ENCODE measurements around the gene OLFM4. TPM values are rescaled to one million over a fixed set of nuclear protein-coding genes. Genes with fewer than 3 reads are reported as not detected.
A peak's percentile ranks its signal among the peaks of the same experiment; 100 is the strongest.

OLFM4 gene
- total RNA-seq, 2 donors from 2014 or later = 489 to 1,049 TPM

- no peak for DNase-seq
- Histone ChIP-seq H3K9me3 (no peaks in the 10 kb centered on the region), H3K27ac (no peak overlapping the region), H3K9ac (ENCODE audit: low read depth in 2 of 2, low read length in 2 of 2) (no peak overlapping the region), H3K27me3 (no peaks in the 10 kb centered on the region), H3K36me3 (no peaks in the 10 kb centered on the region), H3K4me1 (no peaks in the 10 kb centered on the region), H3K4me3 (no peak overlapping the region)
- intact Hi-C loops (cut with DNase I) = no loop called here
- TF ChIP-seq CTCF (IDR thresholded peaks at IDR 0.05) = no peak
These were observed 37.1 kb upstream of the OLFM4 start for GRCh38 chr13:52991344-52992020.

GRCh38 chr13:52992110-52992509 is 36.5 kb upstream of the OLFM4 start:
- Histone ChIP-seq H3K36me3 (no peaks in the 10 kb centered on the region), H3K4me3 (no peak overlapping the region), H3K9me3 (no peaks in the 10 kb centered on the region), H3K9ac (ENCODE audit: low read depth in 2 of 2, low read length in 2 of 2) (no peak overlapping the region), H3K27ac (no peak overlapping the region), H3K4me1 (no peaks in the 10 kb centered on the region), H3K27me3 (no peaks in the 10 kb centered on the region)
- TF ChIP-seq CTCF (IDR thresholded peaks at IDR 0.05) = no peak
- intact Hi-C loops (cut with DNase I) = no loop called here
- DNase-seq = no peak

GRCh38 chr13:52994051-52994450 is 34.6 kb upstream of the OLFM4 start:
- H3K36me3 ChIP-seq = no peaks in the 10 kb centered on the region
- no peaks in the 10 kb centered on the region for H3K4me1 ChIP-seq
- no peak overlapping the region for H3K27ac ChIP-seq
- intact Hi-C loops (cut with DNase I) = no loop called here
- TF ChIP-seq CTCF (IDR thresholded peaks at IDR 0.05) = no peak
- no peaks in the 10 kb centered on the region for H3K27me3 ChIP-seq
- H3K9me3 ChIP-seq = no peaks in the 10 kb centered on the region
- H3K4me3 ChIP-seq = no peak overlapping the region
- H3K9ac ChIP-seq (ENCODE audit: low read depth in 2 of 2, low read length in 2 of 2) = peak overlapping the region in 1 of 2 donors; percentile 4
- no peak for DNase-seq

GRCh38 chr13:52994865-52995264 is 33.7 kb upstream of the OLFM4 start:
- intact Hi-C loops (cut with DNase I) = no loop called here
- Histone ChIP-seq H3K4me3 (no peak overlapping the region), H3K9ac (ENCODE audit: low read depth in 2 of 2, low read length in 2 of 2) (no peak overlapping the region), H3K4me1 (no peaks in the 10 kb centered on the region), H3K27ac (no peak overlapping the region), H3K36me3 (no peaks in the 10 kb centered on the region), H3K27me3 (no peaks in the 10 kb centered on the region), H3K9me3 (no peaks in the 10 kb centered on the region)
- no peak for TF ChIP-seq CTCF (IDR thresholded peaks at IDR 0.05)
- DNase-seq = no peak

- H3K27me3 ChIP-seq = no peaks in the 10 kb centered on the region
- no peak overlapping the region for H3K9ac ChIP-seq (ENCODE audit: low read depth in 2 of 2, low read length in 2 of 2)
- no peak overlapping the region for H3K4me3 ChIP-seq
- intact Hi-C loops (cut with DNase I) = no loop called here
- TF ChIP-seq CTCF (IDR thresholded peaks at IDR 0.05) = no peak
- no peak for DNase-seq
- H3K9me3 ChIP-seq = no peaks in the 10 kb centered on the region
- H3K36me3 ChIP-seq = no peaks in the 10 kb centered on the region
- no peaks in the 10 kb centered on the region for H3K4me1 ChIP-seq
- H3K27ac ChIP-seq = no peak overlapping the region
These were observed 32.7 kb upstream of the OLFM4 start for GRCh38 chr13:52995946-52996345.

All from colonic mucosa (tissue), 4 donors.